ENCODE measurements around the gene UBASH3B.

UBASH3B gene

GRCh38 chr11:122682464-122682863 is 26.9 kb downstream of the UBASH3B start:
- Histone ChIP-seq H3K27ac (replicated peaks) (no peak overlapping the region), H3K27me3 (ENCODE audit: insufficient read depth, poor library complexity, severe bottlenecking) (no peaks in the 10 kb centered on the region), H3K4me3 (replicated peaks; ENCODE audit: insufficient read depth, low read length) (no peak overlapping the region)
- DNase-seq (ENCODE audit: low read depth in 1 of 2, low spot score in 1 of 2) = no peak
- TF ChIP-seq REST (IDR thresholded peaks at IDR 0.05; ENCODE audit: insufficient replicate concordance, low read depth) = no peak
- no peak for TF ChIP-seq CTCF (IDR thresholded peaks at IDR 0.05; ENCODE audit: insufficient read depth, low read length)
- TF ChIP-seq GABPA (IDR thresholded peaks at IDR 0.05; ENCODE audit: low read depth) = no peak
- no peak for TF ChIP-seq SPI1 (IDR thresholded peaks at IDR 0.05; ENCODE audit: borderline replicate concordance, low read depth)

GRCh38 chr11:122685041-122685440 is 29.5 kb downstream of the UBASH3B start:
- no peak for DNase-seq (ENCODE audit: low read depth in 1 of 2, low spot score in 1 of 2)
- no peak overlapping the region for H3K27ac ChIP-seq (replicated peaks)
- TF ChIP-seq REST (IDR thresholded peaks at IDR 0.05; ENCODE audit: insufficient replicate concordance, low read depth) (no peak), POLR2AphosphoS5 (IDR thresholded peaks at IDR 0.05; ENCODE audit: low read depth) (no peak), SPI1 (IDR thresholded peaks at IDR 0.05; ENCODE audit: borderline replicate concordance, low read depth) (no peak), CTCF (IDR thresholded peaks at IDR 0.05; ENCODE audit: insufficient read depth, low read length) (no peak), GABPA (IDR thresholded peaks at IDR 0.05; ENCODE audit: low read depth) (no peak)
- H3K4me3 ChIP-seq (replicated peaks; ENCODE audit: insufficient read depth, low read length) = no peak overlapping the region
- H3K27me3 ChIP-seq (ENCODE audit: insufficient read depth, poor library complexity, severe bottlenecking) = no peaks in the 10 kb centered on the region

- no peaks in the 10 kb centered on the region for H3K27me3 ChIP-seq (ENCODE audit: insufficient read depth, poor library complexity, severe bottlenecking)
- TF ChIP-seq REST (IDR thresholded peaks at IDR 0.05; ENCODE audit: insufficient replicate concordance, low read depth) (no peak), CTCF (IDR thresholded peaks at IDR 0.05; ENCODE audit: insufficient read depth, low read length) (no peak), GABPA (IDR thresholded peaks at IDR 0.05; ENCODE audit: low read depth) (no peak), POLR2AphosphoS5 (IDR thresholded peaks at IDR 0.05; ENCODE audit: low read depth) (no peak), SPI1 (IDR thresholded peaks at IDR 0.05; ENCODE audit: borderline replicate concordance, low read depth) (no peak)
- H3K4me3 ChIP-seq (replicated peaks; ENCODE audit: insufficient read depth, low read length) = no peak overlapping the region
- no peak for DNase-seq (ENCODE audit: low read depth in 1 of 2, low spot score in 1 of 2)
- H3K27ac ChIP-seq (replicated peaks) = no peak overlapping the region
These were observed 30.6 kb downstream of the UBASH3B start for GRCh38 chr11:122686111-122686510.

Data from HL-60 (cell line).